Posterior cingulate gyrus (tissue), 11 donors: ENCODE measurements around the gene ZNF429.
"Not testable (repeated sequence)": the region's sequence is repeated elsewhere in the genome, so short reads cannot be mapped to it uniquely, and the experiment has no call there.

Source experiments
- DNase-seq, 10 donors: peaks; one replicate each; pipeline versions ENCODE4 v3.0.0 to v3.0.0-alpha.2; 2020 to 2021; ENCODE audit warnings: mixed read lengths in 3 of 10
- intact Hi-C: fragments of 100-400 bp; cut with DNase I; formaldehyde crosslinking; loops from one replicate; pipeline ENCODE4 v1.15.1; 2023

ZNF429 gene

GRCh38 chr19:21587117-21587461 lies 81.7 kb downstream of the ZNF429 start:
- intact Hi-C loops: no loop called here

GRCh38 chr19:21587549-21587948 lies 82.1 kb downstream of the ZNF429 start:
- intact Hi-C loops: no loop called here
- no peak for DNase-seq

More at GRCh38 chr19:21587117-21587461, 81.7 kb downstream of the ZNF429 start:
- DNase-seq: peak in 1 of 10 donors; percentile 62

GRCh38 chr19:21588065-21588601 lies 82.7 kb downstream of the ZNF429 start:
- DNase-seq: no peak
- intact Hi-C loops: no loop called here

GRCh38 chr19:21590867-21591266 lies 85.5 kb downstream of the ZNF429 start:
- DNase-seq: no peak
- intact Hi-C loops: no loop called here

- intact Hi-C loops: no loop called here
- no peak for DNase-seq
These were observed 87.6 kb downstream of the ZNF429 start for GRCh38 chr19:21593008-21593481.

- intact Hi-C loops: no loop called here
- DNase-seq: no peak
These were observed 88.1 kb downstream of the ZNF429 start for GRCh38 chr19:21593502-21593901.

- intact Hi-C loops: no loop called here
- DNase-seq: no peak
These were observed 88.8 kb downstream of the ZNF429 start for GRCh38 chr19:21593934-21594820.

GRCh38 chr19:21595185-21595584 lies 89.8 kb downstream of the ZNF429 start:
- no peak for DNase-seq

GRCh38 chr19:21602082-21602658 lies 96.8 kb downstream of the ZNF429 start:
- intact Hi-C loops: no loop called here
- no peak for DNase-seq

More at GRCh38 chr19:21595185-21595584, 89.8 kb downstream of the ZNF429 start:
- intact Hi-C loops: no loop called here

GRCh38 chr19:21602659-21603430 lies 97.4 kb downstream of the ZNF429 start:
- intact Hi-C loops, DNase-seq: not testable (repeated sequence)

GRCh38 chr19:21603431-21604231 lies 98.2 kb downstream of the ZNF429 start:
- DNase-seq: no peak
- intact Hi-C loops: no loop called here

GRCh38 chr19:21604351-21604926 lies 99.0 kb downstream of the ZNF429 start:
- intact Hi-C loops: no loop called here
- DNase-seq: no peak
